ENCODE results near the gene TRIM34. TPM values are rescaled to one million over a fixed set of nuclear protein-coding genes. Genes with fewer than 3 reads are reported as not detected.

TRIM34 gene
- total RNA-seq, 1 experiment from 2014 or later: 0.42 TPM

- DNase-seq (ENCODE audit: low read depth, low spot score): no peak
- H3K4me3 ChIP-seq (replicated peaks in 1 of 2; ENCODE audit: low read depth in 1 of 2, low read length in 2 of 2): no peak overlapping the region
- no peak overlapping the region for H3K4me2 ChIP-seq (ENCODE audit: low read length)
- POLR2A ChIA-PET: no interaction called here
- H3K79me2 ChIP-seq (ENCODE audit: insufficient read depth, low read length): no peaks in the 10 kb centered on the region
- TF ChIP-seq ZFX (IDR thresholded peaks at IDR 0.05) (no peak), CTCF (IDR thresholded peaks at IDR 0.05 in 2 of 3, conservative IDR thresholded peaks at IDR 0.05 in 1 of 3; ENCODE audit: borderline replicate concordance in 1 of 3, insufficient read depth in 1 of 3, low read depth in 2 of 3, low read length in 2 of 3) (no peak), EGR1 (IDR thresholded peaks at IDR 0.05; ENCODE audit: low read depth) (no peak), ELF1 (IDR thresholded peaks at IDR 0.05; ENCODE audit: borderline replicate concordance, low read depth) (no peak), MAX (IDR thresholded peaks at IDR 0.05) (no peak), RAD21 (IDR thresholded peaks at IDR 0.05; ENCODE audit: low read depth) (no peak), EZH2 (IDR thresholded peaks at IDR 0.05) (no peak)
- H3K9me3 ChIP-seq (ENCODE audit: control insufficient read depth in 1 of 2, insufficient read depth in 1 of 2, low read depth in 1 of 2, low read length in 2 of 2): no peaks in the 10 kb centered on the region
- intact Hi-C loops (cut with micrococcal nuclease): no loop called here
- H3K27me3 ChIP-seq (ENCODE audit: insufficient read depth, low read length): no peaks in the 10 kb centered on the region
- H3K9ac ChIP-seq (ENCODE audit: low read length): no peak overlapping the region
- H3K36me3 ChIP-seq (ENCODE audit: control insufficient read depth in 1 of 2, insufficient read depth in 2 of 2, low read length in 2 of 2): no peaks in the 10 kb centered on the region
- CTCF ChIA-PET: no interaction called here
- RAD21 ChIA-PET (ENCODE audit: low non-redundant PET in 1 of 2, low total read pairs in 2 of 2, uncharacterized antibody in 2 of 2, unreplicated experiment in 2 of 2): no interaction called here
- H3K27ac ChIP-seq (ENCODE audit: low read depth, low read length): no peak overlapping the region
- no peak for ATAC-seq
- no peaks in the 10 kb centered on the region for H4K20me1 ChIP-seq (ENCODE audit: insufficient read depth)
- H3K9me2 ChIP-seq (ENCODE audit: insufficient read depth): no peaks in the 10 kb centered on the region
- no peak overlapping the region for H2AFZ ChIP-seq (ENCODE audit: low read depth, low read length, poor library complexity, severe bottlenecking)
- BruUV-seq (replicated peaks): no TSS peak
- no peaks in the 10 kb centered on the region for H3K4me1 ChIP-seq (ENCODE audit: control insufficient read depth in 1 of 2, insufficient read depth in 2 of 2, low read length in 2 of 2)
Observed at GRCh38 chr11:5658318-5658717, 33.5 kb downstream of the TRIM34 start.

- Histone ChIP-seq H3K36me3 (ENCODE audit: control insufficient read depth in 1 of 2, insufficient read depth in 2 of 2, low read length in 2 of 2) (peaks cover 0 to 3% of the 10 kb centered on the region in 2 experiments; a peak in 1 of 4 replicates), H3K4me2 (ENCODE audit: low read length) (no peak overlapping the region), H3K9me3 (ENCODE audit: control insufficient read depth in 1 of 2, insufficient read depth in 1 of 2, low read depth in 1 of 2, low read length in 2 of 2) (no peaks in the 10 kb centered on the region), H3K9me2 (ENCODE audit: insufficient read depth) (no peaks in the 10 kb centered on the region), H3K79me2 (ENCODE audit: insufficient read depth, low read length) (no peaks in the 10 kb centered on the region), H2AFZ (ENCODE audit: low read depth, low read length, poor library complexity, severe bottlenecking) (no peak overlapping the region), H4K20me1 (ENCODE audit: insufficient read depth) (no peaks in the 10 kb centered on the region), H3K4me3 (replicated peaks in 1 of 2; ENCODE audit: low read depth in 1 of 2, low read length in 2 of 2) (no peak overlapping the region), H3K4me1 (ENCODE audit: control insufficient read depth in 1 of 2, insufficient read depth in 2 of 2, low read length in 2 of 2) (peaks cover 4 to 13% of the 10 kb centered on the region in 2 experiments; a peak in 2 of 4 replicates), H3K27ac (ENCODE audit: low read depth, low read length) (no peak overlapping the region), H3K27me3 (ENCODE audit: insufficient read depth, low read length) (no peaks in the 10 kb centered on the region), H3K9ac (ENCODE audit: low read length) (no peak overlapping the region)
- ChIA-PET POLR2A (no interaction called here), RAD21 (ENCODE audit: low non-redundant PET in 1 of 2, low total read pairs in 2 of 2, uncharacterized antibody in 2 of 2, unreplicated experiment in 2 of 2) (no interaction called here), CTCF (no interaction called here)
- DNase-seq (ENCODE audit: low read depth, low spot score) (no peak), ATAC-seq (no peak)
- intact Hi-C loops (cut with micrococcal nuclease): no loop called here
- no TSS peak for BruUV-seq (replicated peaks)
- TF ChIP-seq ATF3 (IDR thresholded peaks at IDR 0.05): no peak
- TF ChIP-seq ZNF274 (IDR thresholded peaks at IDR 0.05; ENCODE audit: low read depth, low read length): no peak
- no peak for TF ChIP-seq ZBTB33 (IDR thresholded peaks at IDR 0.05; ENCODE audit: extremely low read depth, insufficient replicate concordance, low read length)
- no peak for TF ChIP-seq CTCF (IDR thresholded peaks at IDR 0.05 in 2 of 3, conservative IDR thresholded peaks at IDR 0.05 in 1 of 3; ENCODE audit: borderline replicate concordance in 1 of 3, insufficient read depth in 1 of 3, low read depth in 2 of 3, low read length in 2 of 3)
- TF ChIP-seq SRF (IDR thresholded peaks at IDR 0.05; ENCODE audit: low read depth): no peak
- no peak for TF ChIP-seq TCF7L2 (IDR thresholded peaks at IDR 0.05; ENCODE audit: borderline replicate concordance, extremely low read depth, insufficient read depth, insufficient read length)
- TF ChIP-seq MAX (IDR thresholded peaks at IDR 0.05): no peak
- no peak for TF ChIP-seq RAD21 (IDR thresholded peaks at IDR 0.05; ENCODE audit: low read depth)
- no peak for TF ChIP-seq CBX3 (IDR thresholded peaks at IDR 0.05; ENCODE audit: low read depth)
Observed at GRCh38 chr11:5663511-5663910, 38.7 kb downstream of the TRIM34 start.

Data from HCT116 (cell line).